Fibroblast of pulmonary artery (primary cell): ENCODE results near the gene NR4A3.

Source experiments
- DNase-seq: peaks from one replicate; pipeline ENCODE4 v3.0.0-alpha.2; 2010; ENCODE audit warnings: low read depth
- H3K4me3 ChIP-seq: replicated peaks from 2 replicates; pipeline ENCODE4 v1.5.1; 2011; ENCODE audit warnings: low read depth, mild to moderate bottlenecking, control low read depth, low read length, moderate library complexity
- TF ChIP-seq, protein P1 (sequence below): IDR thresholded peaks from 2 replicates; pipeline ENCODE4 v1.5.1; 2011; ENCODE audit warnings: mild to moderate bottlenecking, control low read depth, low read length, inconsistent platforms; ENCODE audit errors: missing control alignments

Gene NR4A3

DNA sequence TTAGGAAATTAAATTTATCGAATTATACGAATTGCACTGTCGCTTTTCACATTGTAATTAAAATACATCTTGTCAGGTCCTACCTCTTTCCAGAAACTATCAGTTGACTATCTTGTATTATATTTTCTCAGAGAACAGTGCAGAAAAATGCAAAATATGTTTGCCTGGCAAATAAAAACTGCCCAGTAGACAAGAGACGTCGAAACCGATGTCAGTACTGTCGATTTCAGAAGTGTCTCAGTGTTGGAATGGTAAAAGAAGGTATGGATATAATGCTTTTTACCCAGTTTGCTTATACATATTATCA is 10.8 kb downstream of the NR4A3 start:
- TF ChIP-seq, protein P1, sequence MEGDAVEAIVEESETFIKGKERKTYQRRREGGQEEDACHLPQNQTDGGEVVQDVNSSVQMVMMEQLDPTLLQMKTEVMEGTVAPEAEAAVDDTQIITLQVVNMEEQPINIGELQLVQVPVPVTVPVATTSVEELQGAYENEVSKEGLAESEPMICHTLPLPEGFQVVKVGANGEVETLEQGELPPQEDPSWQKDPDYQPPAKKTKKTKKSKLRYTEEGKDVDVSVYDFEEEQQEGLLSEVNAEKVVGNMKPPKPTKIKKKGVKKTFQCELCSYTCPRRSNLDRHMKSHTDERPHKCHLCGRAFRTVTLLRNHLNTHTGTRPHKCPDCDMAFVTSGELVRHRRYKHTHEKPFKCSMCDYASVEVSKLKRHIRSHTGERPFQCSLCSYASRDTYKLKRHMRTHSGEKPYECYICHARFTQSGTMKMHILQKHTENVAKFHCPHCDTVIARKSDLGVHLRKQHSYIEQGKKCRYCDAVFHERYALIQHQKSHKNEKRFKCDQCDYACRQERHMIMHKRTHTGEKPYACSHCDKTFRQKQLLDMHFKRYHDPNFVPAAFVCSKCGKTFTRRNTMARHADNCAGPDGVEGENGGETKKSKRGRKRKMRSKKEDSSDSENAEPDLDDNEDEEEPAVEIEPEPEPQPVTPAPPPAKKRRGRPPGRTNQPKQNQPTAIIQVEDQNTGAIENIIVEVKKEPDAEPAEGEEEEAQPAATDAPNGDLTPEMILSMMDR = no peak
- no peak for DNase-seq
- H3K4me3 ChIP-seq = no peak overlapping the region

DNA sequence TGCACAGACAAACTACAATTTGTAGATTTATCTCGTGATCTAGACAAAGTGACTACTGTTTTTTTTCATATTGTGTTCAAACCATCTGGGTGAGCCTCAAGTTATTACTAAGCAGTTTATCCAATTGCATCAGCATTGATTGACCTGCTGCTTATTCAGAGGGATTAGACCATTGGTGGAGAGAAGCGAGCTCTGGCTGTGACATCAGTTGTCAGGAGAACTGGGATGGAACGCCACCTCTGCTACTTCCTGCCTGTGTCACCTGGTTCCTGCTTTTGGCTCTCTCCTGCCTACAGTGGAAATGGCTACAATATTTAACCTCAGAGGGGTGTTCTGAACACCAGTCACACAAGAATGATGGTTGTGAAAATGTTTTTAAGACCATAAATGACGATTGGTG is 12.1 kb downstream of the NR4A3 start:
- H3K4me3 ChIP-seq = no peak overlapping the region
- TF ChIP-seq, protein P1 = no peak
- no peak for DNase-seq

DNA sequence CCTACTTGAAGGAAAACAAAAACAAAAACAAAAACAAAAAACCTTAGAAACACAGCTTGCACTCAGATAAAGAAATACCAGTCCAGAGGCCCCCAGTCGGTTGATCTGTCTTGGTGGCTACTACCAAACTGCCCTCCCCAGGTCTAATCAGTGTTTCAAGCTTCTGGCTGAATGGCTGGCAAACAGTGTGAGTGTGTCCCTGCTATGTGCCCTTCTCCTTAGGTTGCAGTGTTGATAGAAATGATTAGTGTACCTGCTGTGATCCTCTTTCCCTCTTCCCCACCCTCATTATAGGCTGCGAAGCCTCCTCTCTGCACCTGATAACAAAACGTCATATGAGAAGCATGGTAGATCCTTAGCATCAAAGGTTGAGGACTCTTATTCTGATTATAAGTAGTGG is 12.8 kb downstream of the NR4A3 start:
- no peak for DNase-seq
- TF ChIP-seq, protein P1 = no peak
- no peak overlapping the region for H3K4me3 ChIP-seq

DNA sequence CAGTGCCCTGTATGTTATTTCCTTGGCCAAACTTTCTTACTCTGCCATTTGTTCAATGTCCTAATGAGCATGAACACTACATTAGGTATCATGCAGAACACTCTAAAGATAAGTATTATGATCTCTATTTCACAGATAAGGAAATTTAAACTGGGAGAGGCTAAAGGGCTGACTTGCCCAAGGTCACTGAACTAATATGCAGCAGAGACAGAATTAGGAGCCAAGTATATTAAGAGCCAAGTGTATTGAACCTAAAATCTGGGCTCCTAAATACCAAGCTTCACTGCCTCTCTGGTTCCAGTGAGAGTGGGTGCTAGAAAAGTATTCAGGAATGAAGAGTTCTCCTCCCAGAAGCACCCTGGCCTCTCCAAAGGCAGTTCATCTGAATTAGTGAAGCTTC is 13.5 kb downstream of the NR4A3 start:
- no peak for DNase-seq
- TF ChIP-seq, protein P1 = no peak
- H3K4me3 ChIP-seq = no peak overlapping the region

DNA sequence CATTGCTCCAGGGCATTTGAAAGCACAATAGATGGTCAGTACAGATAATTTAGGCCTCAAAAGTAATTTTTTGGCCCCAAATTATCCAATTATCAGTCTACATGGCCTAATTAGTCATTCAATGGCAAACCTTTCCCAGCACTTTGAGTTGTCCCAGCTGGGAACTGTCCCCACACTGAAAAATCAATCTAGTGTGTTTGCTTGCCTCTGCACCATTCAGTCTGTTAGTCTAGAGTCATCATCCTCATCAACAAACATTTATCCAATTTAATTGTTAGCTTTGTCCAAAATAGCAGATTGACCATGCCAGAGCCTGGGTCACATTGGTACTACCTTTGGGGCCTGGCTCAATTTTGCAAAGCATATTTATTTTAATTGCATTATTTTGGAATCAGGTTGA is 13.9 kb downstream of the NR4A3 start:
- H3K4me3 ChIP-seq = no peak overlapping the region
- TF ChIP-seq, protein P1 = no peak
- no peak for DNase-seq

DNA sequence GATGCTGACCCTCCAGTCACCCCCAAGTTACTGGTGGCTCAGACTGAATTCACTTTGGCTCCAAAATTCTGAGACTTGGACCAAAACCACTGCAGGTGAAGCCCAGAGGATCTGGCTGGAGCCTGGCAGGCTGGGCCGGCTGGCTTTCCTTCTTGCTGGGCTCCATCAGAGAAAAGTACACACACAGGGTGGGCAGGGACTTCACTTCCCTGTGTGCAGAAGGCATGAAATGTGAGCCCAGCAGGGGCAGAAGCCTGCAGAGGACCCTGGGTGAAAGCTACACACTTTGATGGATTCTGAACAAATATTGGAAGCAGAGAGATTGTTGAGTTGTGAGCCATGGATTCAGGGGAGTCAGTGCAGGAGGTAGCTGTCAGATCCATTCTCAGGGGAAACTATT is 18.4 kb downstream of the NR4A3 start:
- TF ChIP-seq, protein P1 = no peak
- no peak overlapping the region for H3K4me3 ChIP-seq
- DNase-seq = no peak

DNA sequence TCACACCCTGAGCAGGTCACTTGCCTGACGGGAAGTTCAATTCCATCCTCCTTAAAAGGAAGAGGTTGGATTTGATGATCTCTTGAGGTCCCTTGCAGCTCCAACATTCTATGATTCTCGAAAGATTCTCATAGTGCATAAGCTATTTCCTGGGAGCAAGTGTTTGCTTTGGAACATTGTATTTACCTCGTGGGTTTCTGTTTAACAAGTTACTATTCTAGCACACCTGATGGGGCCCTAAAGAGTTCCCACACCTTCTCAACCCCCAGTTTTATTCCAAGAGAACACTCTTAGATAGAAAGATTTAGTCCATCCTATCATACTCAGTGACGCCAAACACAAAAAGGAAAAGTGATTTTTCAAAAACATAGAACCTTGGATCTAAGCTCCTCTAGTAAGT is 23.4 kb downstream of the NR4A3 start:
- DNase-seq = no peak
- no peak overlapping the region for H3K4me3 ChIP-seq
- TF ChIP-seq, protein P1 = no peak
